Measurements from ENCODE around the gene GFRAL. TPM values are rescaled to one million over a fixed set of nuclear protein-coding genes. Genes with fewer than 3 reads are reported as not detected.

The GFRAL gene
- total RNA-seq, 1 experiment from 2014 or later: not detected

DNA sequence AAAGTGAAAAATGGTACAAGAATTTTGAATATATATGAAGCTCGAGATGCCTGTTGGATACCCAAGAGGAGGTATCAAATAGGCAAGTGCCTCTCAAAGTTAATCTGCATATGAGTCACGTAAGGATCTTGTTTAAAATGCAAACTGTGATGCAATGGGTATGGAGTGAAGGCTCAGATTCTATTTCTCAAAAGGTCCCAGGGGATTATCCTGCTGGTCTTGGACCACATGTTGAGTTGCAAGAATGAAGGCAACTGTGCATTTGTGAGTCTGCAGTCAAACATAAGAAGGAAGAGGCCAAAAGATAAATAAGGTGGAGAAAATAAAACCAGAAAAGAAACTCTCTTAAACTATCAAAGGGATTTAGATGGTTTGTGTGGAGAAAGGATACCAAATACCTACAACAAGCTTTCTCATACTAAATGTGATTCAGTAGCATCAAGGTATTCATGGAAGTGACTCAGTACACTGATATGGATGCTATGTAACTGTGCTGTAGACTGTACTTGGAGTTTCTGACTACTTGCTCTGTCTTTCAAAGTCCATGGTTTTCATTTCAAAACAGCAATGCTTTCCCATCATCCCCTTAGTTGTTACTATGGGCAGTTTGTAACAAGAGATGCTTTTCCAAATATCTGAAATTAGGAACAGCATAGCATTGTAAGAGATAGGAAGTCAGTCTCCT is 106.3 kb downstream of the GFRAL start:
- TF ChIP-seq CTCF (conservative IDR thresholded peaks at IDR 0.05) (no peak), EZH2 (IDR thresholded peaks at IDR 0.05; ENCODE audit: low read depth) (no peak)
- no TSS peak for BruUV-seq (replicated peaks)
- ChIA-PET POLR2A (ENCODE audit: unreplicated experiment) (no interaction called here), CTCF (no interaction called here)
- Histone ChIP-seq H3K27me3 (ENCODE audit: insufficient read depth, low read depth) (no peaks in the 10 kb centered on the region), H3K79me2 (ENCODE audit: low read depth) (no peaks in the 10 kb centered on the region), H3K4me1 (replicated peaks; ENCODE audit: insufficient read depth) (no peaks in the 10 kb centered on the region), H3K9me3 (ENCODE audit: insufficient read depth, low read depth) (no peaks in the 10 kb centered on the region), H3K27ac (no peak overlapping the region), H3K36me3 (ENCODE audit: low read depth) (no peaks in the 10 kb centered on the region), H2AFZ (no peak overlapping the region), H3K4me2 (no peak overlapping the region), H3K9me2 (ENCODE audit: insufficient read depth) (no peaks in the 10 kb centered on the region), H3F3A (ENCODE audit: insufficient read depth, low read depth) (no peaks in the 10 kb centered on the region), H4K20me1 (ENCODE audit: insufficient read depth) (no peaks in the 10 kb centered on the region), H3K4me3 (no peak overlapping the region)
- no peak for DNase-seq
- intact Hi-C loops (cut with micrococcal nuclease; ENCODE audit: unreplicated experiment): no loop called here

DNA sequence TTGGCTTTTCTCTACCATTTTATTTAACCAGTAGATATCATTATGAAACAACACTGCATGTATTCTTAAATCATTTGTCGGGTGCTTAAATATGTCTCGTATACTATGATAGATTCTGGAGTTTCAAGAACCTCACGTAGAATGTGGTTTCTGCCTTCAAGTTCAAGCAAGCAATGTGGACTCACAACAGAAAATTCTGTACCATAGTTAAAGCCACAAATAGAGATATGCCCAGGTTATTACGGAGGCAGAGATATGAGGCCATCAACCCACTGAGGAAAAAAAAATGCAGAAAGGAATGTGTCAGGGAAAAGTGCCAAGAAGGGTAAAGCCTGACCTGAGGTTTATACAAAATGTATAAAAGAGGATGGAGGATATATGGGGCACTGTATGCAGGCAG is 109.9 kb downstream of the GFRAL start:
- intact Hi-C loops (cut with micrococcal nuclease; ENCODE audit: unreplicated experiment): no loop called here
- Histone ChIP-seq H3K9me2 (ENCODE audit: insufficient read depth) (no peaks in the 10 kb centered on the region), H4K20me1 (ENCODE audit: insufficient read depth) (no peaks in the 10 kb centered on the region), H3F3A (ENCODE audit: insufficient read depth, low read depth) (no peaks in the 10 kb centered on the region), H2AFZ (no peak overlapping the region), H3K27me3 (ENCODE audit: insufficient read depth, low read depth) (0 out of 2 replicates have a peak, but pooled peaks cover 3% of the 10 kb centered on the region), H3K36me3 (ENCODE audit: low read depth) (no peaks in the 10 kb centered on the region), H3K27ac (no peak overlapping the region), H3K9me3 (ENCODE audit: insufficient read depth, low read depth) (no peaks in the 10 kb centered on the region), H3K79me2 (ENCODE audit: low read depth) (no peaks in the 10 kb centered on the region), H3K4me3 (no peak overlapping the region), H3K4me2 (no peak overlapping the region), H3K4me1 (replicated peaks; ENCODE audit: insufficient read depth) (no peaks in the 10 kb centered on the region)
- DNase-seq: no peak
- ChIA-PET POLR2A (ENCODE audit: unreplicated experiment) (no interaction called here), CTCF (no interaction called here)
- no TSS peak for BruUV-seq (replicated peaks)
- TF ChIP-seq EZH2 (IDR thresholded peaks at IDR 0.05; ENCODE audit: low read depth): no peak
- no peak for TF ChIP-seq CTCF (conservative IDR thresholded peaks at IDR 0.05)

- H3F3A ChIP-seq (ENCODE audit: insufficient read depth, low read depth): no peaks in the 10 kb centered on the region
- no TSS peak for BruUV-seq (replicated peaks)
- DNase-seq: no peak
- TF ChIP-seq CTCF (conservative IDR thresholded peaks at IDR 0.05): no peak
- no peak for TF ChIP-seq EZH2 (IDR thresholded peaks at IDR 0.05; ENCODE audit: low read depth)
- H3K79me2 ChIP-seq (ENCODE audit: low read depth): no peaks in the 10 kb centered on the region
- H3K4me2 ChIP-seq: no peak overlapping the region
- POLR2A ChIA-PET (ENCODE audit: unreplicated experiment): no interaction called here
- H3K9me2 ChIP-seq (ENCODE audit: insufficient read depth): no peaks in the 10 kb centered on the region
- H3K27me3 ChIP-seq (ENCODE audit: insufficient read depth, low read depth): 0 out of 2 replicates have a peak, but pooled peaks cover 3% of the 10 kb centered on the region
- intact Hi-C loops (cut with micrococcal nuclease; ENCODE audit: unreplicated experiment): no loop called here
- no peaks in the 10 kb centered on the region for H3K36me3 ChIP-seq (ENCODE audit: low read depth)
- no peaks in the 10 kb centered on the region for H3K9me3 ChIP-seq (ENCODE audit: insufficient read depth, low read depth)
- H2AFZ ChIP-seq: no peak overlapping the region
- CTCF ChIA-PET: no interaction called here
- no peak overlapping the region for H3K4me3 ChIP-seq
- H4K20me1 ChIP-seq (ENCODE audit: insufficient read depth): no peaks in the 10 kb centered on the region
- H3K4me1 ChIP-seq (replicated peaks; ENCODE audit: insufficient read depth): no peaks in the 10 kb centered on the region
- H3K27ac ChIP-seq: no peak overlapping the region
These were observed 110.9 kb downstream of the GFRAL start for GRCh38 chr6:55438203-55438602.

Data from PC-9 (cell line).